GM12875 (cell line): Measurements from ENCODE around the gene UPF1.

Source experiments
- H3K4me3 ChIP-seq: one replicate; pipeline ENCODE4 v1.5.1; 2011; ENCODE audit warnings: low read depth, low read length, control low read depth
- CTCF ChIP-seq: IDR thresholded peaks from 2 replicates; pipeline ENCODE4 v1.5.1; 2011; ENCODE audit warnings: low read depth, mild to moderate bottlenecking, control low read depth, inconsistent platforms, low read length, moderate library complexity, borderline replicate concordance; ENCODE audit not compliant: insufficient read depth

UPF1 gene

GRCh38 chr19:18831524-18832305, at the start of gene UPF1:
Gene UPF1, plus strand, starts transcription at chr19:18831959. Its CDS starts 251 bp downstream, at chr19:18832210.
- H3K4me3 ChIP-seq: peak within 1 kb of the TSS; percentile 88
- no peak for TF ChIP-seq CTCF

GRCh38 chr19:18782559-18783225, 49.1 kb upstream of the UPF1 start:
- H3K4me3 ChIP-seq: no peak overlapping the region
- TF ChIP-seq CTCF: no peak

GRCh38 chr19:18783958-18784785, 47.6 kb upstream of the UPF1 start:
- TF ChIP-seq CTCF: no peak
- H3K4me3 ChIP-seq: no peak overlapping the region

- no peak for TF ChIP-seq CTCF
- H3K4me3 ChIP-seq: no peak overlapping the region
Observed at GRCh38 chr19:18784786-18785120, 47.0 kb upstream of the UPF1 start.

GRCh38 chr19:18785179-18786124, 46.3 kb upstream of the UPF1 start:
- no peak for TF ChIP-seq CTCF
- no peak overlapping the region for H3K4me3 ChIP-seq
